GM12891 (cell line): ENCODE measurements around the gene LRRC63.

ENCODE experiments used
- PAX5 ChIP-seq: IDR thresholded peaks from 2 replicates; pipeline ENCODE4 v1.6.1; 2011; ENCODE audit warnings: low read length, moderate library complexity, mild to moderate bottlenecking; ENCODE audit not compliant: insufficient read depth, severe bottlenecking
- POLR2A ChIP-seq: IDR thresholded peaks from 2 replicates; pipeline ENCODE4 v1.6.1; 2011; ENCODE audit warnings: low read depth, low read length, control low read depth
- POLR2AphosphoS5 ChIP-seq: IDR thresholded peaks from 2 replicates; pipeline ENCODE4 v1.6.1; 2011; ENCODE audit warnings: low read depth, low read length, control low read depth
- POU2F2 ChIP-seq: IDR thresholded peaks from 2 replicates; pipeline ENCODE4 v1.6.1; 2011; ENCODE audit warnings: low read depth, mild to moderate bottlenecking, control low read depth, low read length, moderate library complexity
- TAF1 ChIP-seq: IDR thresholded peaks from 2 replicates; pipeline ENCODE4 v1.6.1; 2011; ENCODE audit warnings: low read depth, low read length, control low read depth

DNA sequence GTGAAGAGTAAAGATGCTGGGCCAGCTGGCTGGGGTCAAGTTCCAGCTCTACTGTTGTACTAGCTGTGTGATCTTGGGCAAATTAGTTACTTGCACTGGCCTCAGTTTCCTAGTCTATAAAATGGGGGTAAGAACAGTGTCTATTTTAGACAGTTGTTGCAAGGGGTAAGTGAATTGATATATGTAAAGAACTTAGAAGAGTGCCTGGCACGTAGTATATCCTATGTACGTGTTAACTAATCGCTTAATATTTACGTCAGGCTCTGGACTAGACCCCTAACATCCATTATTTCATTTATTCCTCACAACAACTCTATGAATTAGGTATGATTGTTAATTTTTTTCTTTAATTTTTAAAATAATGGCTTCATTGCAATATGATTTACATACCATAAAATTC, 26.1 kb upstream of the LRRC63 start:
- TF ChIP-seq POLR2A (no peak), POLR2AphosphoS5 (no peak), TAF1 (no peak), PAX5 (no peak), POU2F2 (no peak)
